ENCODE data around the gene CLIC5. TPM values are rescaled to one million over a fixed set of nuclear protein-coding genes. Genes with fewer than 3 reads are reported as not detected.
A peak's percentile ranks its signal among the peaks of the same experiment; 100 is the strongest.

CLIC5 gene
- total RNA-seq, 1 donor from 2014 or later: 0.07 TPM

GRCh38 chr6:45965792-45966191 is 49.9 kb downstream of the CLIC5 start:
- no peak for DNase-seq (ENCODE audit: low read depth, low spot score)

- no peak for DNase-seq (ENCODE audit: low read depth, low spot score)
Observed at GRCh38 chr6:45965007-45965406, 50.7 kb downstream of the CLIC5 start.

GRCh38 chr6:45964300-45964699 is 51.4 kb downstream of the CLIC5 start:
- DNase-seq (ENCODE audit: low read depth, low spot score): no peak

GRCh38 chr6:45963896-45964295 is 51.8 kb downstream of the CLIC5 start:
- no peak for DNase-seq (ENCODE audit: low read depth, low spot score)

- DNase-seq (ENCODE audit: low read depth, low spot score): no peak
Observed at GRCh38 chr6:45961125-45961524, 54.5 kb downstream of the CLIC5 start.

GRCh38 chr6:45959534-45960145 is 56.0 kb downstream of the CLIC5 start:
- no peak for DNase-seq (ENCODE audit: low read depth, low spot score)

GRCh38 chr6:45956663-45957062 is 59.0 kb downstream of the CLIC5 start:
- no peak for DNase-seq (ENCODE audit: low read depth, low spot score)

GRCh38 chr6:45956176-45956575 is 59.5 kb downstream of the CLIC5 start:
- no peak for DNase-seq (ENCODE audit: low read depth, low spot score)

- no peak for DNase-seq (ENCODE audit: low read depth, low spot score)
Observed at GRCh38 chr6:45955597-45955996, 60.1 kb downstream of the CLIC5 start.

GRCh38 chr6:45952546-45952945 is 63.1 kb downstream of the CLIC5 start:
- no peak for DNase-seq (ENCODE audit: low read depth, low spot score)

- no peak for DNase-seq (ENCODE audit: low read depth, low spot score)
Observed at GRCh38 chr6:45952168-45952529, 63.5 kb downstream of the CLIC5 start.

- no peak for DNase-seq (ENCODE audit: low read depth, low spot score)
Observed at GRCh38 chr6:45951321-45952167, 64.1 kb downstream of the CLIC5 start.

- DNase-seq (ENCODE audit: low read depth, low spot score): no peak
Observed at GRCh38 chr6:45949256-45949655, 66.4 kb downstream of the CLIC5 start.

GRCh38 chr6:45947807-45948206 is 67.9 kb downstream of the CLIC5 start:
- no peak for DNase-seq (ENCODE audit: low read depth, low spot score)

GRCh38 chr6:45946887-45947286 is 68.8 kb downstream of the CLIC5 start:
- DNase-seq (ENCODE audit: low read depth, low spot score): no peak

- DNase-seq (ENCODE audit: low read depth, low spot score): no peak
Observed at GRCh38 chr6:45946352-45946751, 69.3 kb downstream of the CLIC5 start.

GRCh38 chr6:45942953-45943352 is 72.7 kb downstream of the CLIC5 start:
- DNase-seq (ENCODE audit: low read depth, low spot score): no peak

- no peak for DNase-seq (ENCODE audit: low read depth, low spot score)
Observed at GRCh38 chr6:45933855-45934254, 81.8 kb downstream of the CLIC5 start.

- no peak for DNase-seq (ENCODE audit: low read depth, low spot score)
Observed at GRCh38 chr6:45931232-45931631, 84.4 kb downstream of the CLIC5 start.

- peak; percentile 24 for DNase-seq (ENCODE audit: low read depth, low spot score)
Observed at GRCh38 chr6:45930420-45931040, 85.1 kb downstream of the CLIC5 start.

- DNase-seq (ENCODE audit: low read depth, low spot score): no peak
Observed at GRCh38 chr6:45929421-45930361, 86.0 kb downstream of the CLIC5 start.
